ENCODE results near the gene PDIK1L. TPM values are rescaled to one million over a fixed set of nuclear protein-coding genes. Genes with fewer than 3 reads are reported as not detected.
A peak's percentile ranks its signal among the peaks of the same experiment; 100 is the strongest.

The PDIK1L gene
- total and polyA plus RNA-seq, 4 donors = 3.2 to 9.2 (median 4.8) TPM

GRCh38 chr1:26114165-26114927 is 2.7 kb downstream of the PDIK1L start:
- no peaks in the 10 kb centered on the region for H3K27me3 ChIP-seq (ENCODE audit: control insufficient read depth in 4 of 4, insufficient read depth in 4 of 4, low read length in 3 of 4)
- 33% methylated on average over 12 of the region's 12 CpGs for WGBS
- H3K4me3 ChIP-seq (ENCODE audit: low read depth in 1 of 3, low read length in 3 of 3) = no peak overlapping the region
- H3K36me3 ChIP-seq (ENCODE audit: control insufficient read depth in 4 of 4, insufficient read depth in 3 of 4, low read depth in 1 of 4, low read length in 3 of 4) = peaks cover 0 to 7% (median 2%) of the 10 kb centered on the region in 4 donors
- DNase-seq (ENCODE audit: low spot score) = no peak
- H3K9me3 ChIP-seq (ENCODE audit: control insufficient read depth in 4 of 4, low read length in 3 of 4) = no peaks in the 10 kb centered on the region
- H3K27ac ChIP-seq (ENCODE audit: low read depth in 1 of 2, low read length in 2 of 2) = peak overlapping the region; percentile 69 to 75
- peaks cover 11 to 34% (median 32%) of the 10 kb centered on the region in 4 donors for H3K4me1 ChIP-seq (ENCODE audit: control insufficient read depth in 4 of 4, insufficient read depth in 4 of 4, low read length in 3 of 4)
- H3K9ac ChIP-seq (ENCODE audit: low read depth in 1 of 2, low read length in 2 of 2) = no peak overlapping the region
- peak in 1 of 2 donors; percentile 70 for TF ChIP-seq GABPA (IDR thresholded peaks at IDR 0.05 in 1 of 2, conservative IDR thresholded peaks at IDR 0.05 in 1 of 2)
- peak; percentile 77 for TF ChIP-seq ATF3 (IDR thresholded peaks at IDR 0.05)
- TF ChIP-seq REST (IDR thresholded peaks at IDR 0.05) = peak; percentile 50
- peak; percentile 93 for TF ChIP-seq ZBTB33 (IDR thresholded peaks at IDR 0.05)
- TF ChIP-seq HNF4A (conservative IDR thresholded peaks at IDR 0.05) = peak; percentile 75 to 79
- TF ChIP-seq SP1 (IDR thresholded peaks at IDR 0.05) = peak; percentile 86
- peak; percentile 89 for TF ChIP-seq YY1 (IDR thresholded peaks at IDR 0.05)
- TF ChIP-seq CTCF (IDR thresholded peaks at IDR 0.05; ENCODE audit: low read depth, low read length, missing input control) = no peak
- TF ChIP-seq RXRA (IDR thresholded peaks at IDR 0.05) = peak; percentile 81 to 83
- TF ChIP-seq RAD21 (IDR thresholded peaks at IDR 0.05) = peak in 1 of 2 donors; percentile 37
- peak; percentile 89 to 92 for TF ChIP-seq JUND (IDR thresholded peaks at IDR 0.05)
- TF ChIP-seq FOXA1 (IDR thresholded peaks at IDR 0.05) = peak; percentile 84
- peak; percentile 84 for TF ChIP-seq FOXA2 (IDR thresholded peaks at IDR 0.05)
- TF ChIP-seq NR2F2 (IDR thresholded peaks at IDR 0.05) = no peak
- peak; percentile 38 for TF ChIP-seq TAF1 (conservative IDR thresholded peaks at IDR 0.05)
- TF ChIP-seq HNF4G (IDR thresholded peaks at IDR 0.05) = peak; percentile 34
- TF ChIP-seq EGR1 (IDR thresholded peaks at IDR 0.05; ENCODE audit: low read depth in 2 of 2) = peak in 1 of 2 donors; percentile 68
- TF ChIP-seq MAX (IDR thresholded peaks at IDR 0.05) = peak; percentile 98

Data from liver (tissue), 9 donors.